LNCAP (cell line): ENCODE data around the gene ULK2.
A peak's percentile ranks its signal among the peaks of the same experiment; 100 is the strongest.

ENCODE experiments used
- CTCF ChIP-seq: fragments of 450-650 bp; IDR thresholded peaks from 2 replicates; pipeline ENCODE4 v1.5.1; 2017; ENCODE audit warnings: mild to moderate bottlenecking

The ULK2 gene

GRCh38 chr17:19877364-19877945 lies 9.7 kb upstream of the ULK2 start:
- TF ChIP-seq CTCF, result no peak

GRCh38 chr17:19876529-19877161 lies 8.9 kb upstream of the ULK2 start:
- TF ChIP-seq CTCF, result no peak

- no peak for TF ChIP-seq CTCF
Observed at GRCh38 chr17:19874256-19874655, 6.5 kb upstream of the ULK2 start.

- no peak for TF ChIP-seq CTCF
Observed at GRCh38 chr17:19873346-19873745, 5.6 kb upstream of the ULK2 start.

GRCh38 chr17:19868079-19868395 lies 301 bp upstream of the ULK2 start:
- TF ChIP-seq CTCF, result no peak

GRCh38 chr17:19867079-19867328 lies 732 bp downstream of the ULK2 start:
- TF ChIP-seq CTCF, result peak; percentile 23; the same call in 1 of the 2 replicates

GRCh38 chr17:19865021-19865420 lies 2.7 kb downstream of the ULK2 start:
- TF ChIP-seq CTCF, result no peak

GRCh38 chr17:19857640-19858039 lies 10.1 kb downstream of the ULK2 start:
- TF ChIP-seq CTCF, result no peak
